IMR-90 (cell line): Measurements from ENCODE around the gene TM4SF18. TPM values are rescaled to one million over a fixed set of nuclear protein-coding genes. Genes with fewer than 3 reads are reported as not detected.

Source experiments
- ATAC-seq: fragments of 200-7000 bp; cut with Tn5 transposase; 2 replicates; pipeline ENCODE4 v1.9.1; 2020; ENCODE audit warnings: low read depth, mild to moderate bottlenecking, moderate library complexity
- BruUV-seq: library from RNA; stranded (reverse); fragments of 400-500 nt; replicated peaks from 2 replicates; lab custom pipeline; 2021; lab: Mats Ljungman, UMichigan
- CTCF ChIA-PET: fragments of 300-600 bp; formaldehyde crosslinking; extraction: SDS; loops from one replicate; lab custom pipeline; 2021; ENCODE audit warnings: antibody characterized with exemption; lab: Yijun Ruan, JAX
- POLR2A ChIA-PET: fragments of 300-600 bp; sonication (Branson Sonifier 250); formaldehyde crosslinking; loops from one replicate; lab custom pipeline; 2022; ENCODE audit warnings: antibody characterized with exemption; ENCODE audit not compliant: unreplicated experiment; lab: Charles Lee
- DNase-seq: peaks from one replicate; pipeline ENCODE4 v3.0.0; 2013
- H2AFZ ChIP-seq: replicated peaks from 2 replicates; pipeline ENCODE3; 2013; ENCODE audit warnings: low read length, mild to moderate bottlenecking; ENCODE audit not compliant: poor library complexity
- H2AK5ac ChIP-seq: 2 replicates; pipeline ENCODE4 v1.6.1; 2013; ENCODE audit warnings: low read depth, low read length, inconsistent platforms
- H2AK9ac ChIP-seq: replicated peaks from 2 replicates; pipeline ENCODE3; 2013; ENCODE audit warnings: mild to moderate bottlenecking, low read depth, low read length, moderate library complexity; ENCODE audit not compliant: poor library complexity
- H2BK120ac ChIP-seq: 2 replicates; pipeline ENCODE4 v1.6.1; 2013; ENCODE audit warnings: low read depth, low read length, inconsistent platforms
- H2BK15ac ChIP-seq: 3 replicates; pipeline ENCODE4 v1.6.1; 2013; ENCODE audit warnings: low read depth, low read length, inconsistent platforms
- H2BK20ac ChIP-seq: 2 replicates; pipeline ENCODE4 v1.6.1; 2013; ENCODE audit warnings: low read depth, mild to moderate bottlenecking, inconsistent platforms, low read length, moderate library complexity
- H2BK5ac ChIP-seq: 2 replicates; pipeline ENCODE4 v1.6.1; 2013; ENCODE audit warnings: mild to moderate bottlenecking, low read depth, low read length, inconsistent platforms; ENCODE audit not compliant: poor library complexity, severe bottlenecking
- H3K14ac ChIP-seq: replicated peaks from 2 replicates; pipeline ENCODE4 v1.6.1; 2013; ENCODE audit warnings: low read depth, low read length, inconsistent platforms
- H3K18ac ChIP-seq: 2 replicates; pipeline ENCODE4 v1.6.1; 2013; ENCODE audit warnings: low read depth, low read length, control low read depth
- H3K23ac ChIP-seq: 2 replicates; pipeline ENCODE4 v1.6.1; 2013; ENCODE audit warnings: low read depth, low read length, inconsistent platforms
- H3K27ac ChIP-seq: 2 replicates; pipeline ENCODE4 v1.5.1; 2013; ENCODE audit warnings: mild to moderate bottlenecking, control low read depth, low read length; ENCODE audit not compliant: insufficient read depth
- H3K27me3 ChIP-seq: 2 replicates; pipeline ENCODE4 v1.6.1; 2013; ENCODE audit warnings: low read length; ENCODE audit not compliant: control insufficient read depth, insufficient read depth
- H3K36me3 ChIP-seq: 2 replicates; pipeline ENCODE4 v1.6.1; 2013; ENCODE audit warnings: low read length, mixed read lengths; ENCODE audit not compliant: control insufficient read depth, insufficient read depth
- H3K4ac ChIP-seq: 2 replicates; pipeline ENCODE4 v1.6.1; 2013; ENCODE audit warnings: low read depth, low read length, inconsistent platforms
- H3K4me1 ChIP-seq: 2 replicates; pipeline ENCODE4 v1.6.1; 2013; ENCODE audit warnings: low read length, mixed read lengths; ENCODE audit not compliant: control insufficient read depth, insufficient read depth
- H3K4me2 ChIP-seq: 2 replicates; pipeline ENCODE4 v1.6.1; 2013; ENCODE audit warnings: low read depth, mild to moderate bottlenecking, control low read depth, low read length, moderate library complexity
- H3K4me3 ChIP-seq: 2 replicates; pipeline ENCODE4 v1.5.1; 2013; ENCODE audit warnings: low read depth, mild to moderate bottlenecking, control low read depth, low read length, moderate library complexity; ENCODE audit not compliant: insufficient read depth
- H3K56ac ChIP-seq: 2 replicates; pipeline ENCODE4 v1.6.1; 2013; ENCODE audit warnings: low read length, inconsistent platforms; ENCODE audit not compliant: insufficient read depth; ENCODE audit errors: extremely low read depth
- H3K79me1 ChIP-seq, 2 experiments: 2 replicates each; pipeline ENCODE4 v1.6.1; 2013; ENCODE audit warnings: low read length in 2 of 2, inconsistent platforms in 1 of 2, low read depth in 1 of 2
- H3K9ac ChIP-seq: 2 replicates; pipeline ENCODE4 v1.6.1; 2013; ENCODE audit warnings: low read depth, low read length, control low read depth
- H3K9me1 ChIP-seq: 2 replicates; pipeline ENCODE4 v1.6.1; 2013; ENCODE audit warnings: low read length, inconsistent platforms; ENCODE audit not compliant: insufficient read depth
- H3K9me3 ChIP-seq: 2 replicates; pipeline ENCODE4 v1.6.1; 2013; ENCODE audit warnings: low read length; ENCODE audit not compliant: control insufficient read depth, insufficient read depth
- H4K20me1 ChIP-seq: 2 replicates; pipeline ENCODE4 v1.6.1; 2013; ENCODE audit warnings: low read length, inconsistent platforms; ENCODE audit not compliant: insufficient read depth
- H4K5ac ChIP-seq: 2 replicates; pipeline ENCODE4 v1.6.1; 2013; ENCODE audit warnings: mild to moderate bottlenecking, low read depth, low read length, control low read depth
- H4K8ac ChIP-seq, 2 experiments: 2 replicates each; pipeline ENCODE4 v1.6.1; 2013; ENCODE audit warnings: low read depth in 2 of 2, low read length in 2 of 2, control low read depth in 1 of 2, inconsistent platforms in 1 of 2
- H4K91ac ChIP-seq: 2 replicates; pipeline ENCODE4 v1.6.1; 2013; ENCODE audit warnings: low read depth, low read length, inconsistent platforms; ENCODE audit not compliant: insufficient read depth
- CHD1 ChIP-seq: IDR thresholded peaks from 2 replicates; pipeline ENCODE4 v1.6.1; 2012; ENCODE audit warnings: low read depth, low read length, improper control_type of control experiment
- FOS ChIP-seq: fragments of 150-350 bp; IDR thresholded peaks from 2 replicates; pipeline ENCODE4 v1.6.1; 2016; ENCODE audit warnings: low read depth, low read length
- MAFK ChIP-seq: IDR thresholded peaks from 2 replicates; pipeline ENCODE4 v1.6.1; 2012; ENCODE audit warnings: low read depth, low read length, improper control_type of control experiment
- MAZ ChIP-seq: IDR thresholded peaks from 2 replicates; pipeline ENCODE4 v1.6.1; 2012; ENCODE audit warnings: low read depth, mild to moderate bottlenecking, low read length, improper control_type of control experiment, moderate library complexity, borderline replicate concordance
- MXI1 ChIP-seq: IDR thresholded peaks from 2 replicates; pipeline ENCODE4 v1.6.1; 2012; ENCODE audit warnings: low read depth, mild to moderate bottlenecking, low read length, moderate library complexity, borderline replicate concordance
- NFE2L2 ChIP-seq: fragments of 150-350 bp; IDR thresholded peaks from 2 replicates; pipeline ENCODE4 v1.6.1; 2016; ENCODE audit warnings: low read depth, mild to moderate bottlenecking, low read length
- RCOR1 ChIP-seq: IDR thresholded peaks from 2 replicates; pipeline ENCODE4 v1.6.1; 2012; ENCODE audit warnings: mild to moderate bottlenecking, low read length, improper control_type of control experiment; ENCODE audit not compliant: insufficient replicate concordance
- RFX5 ChIP-seq: IDR thresholded peaks from 2 replicates; pipeline ENCODE4 v1.8.0; 2012; ENCODE audit warnings: low read depth, mild to moderate bottlenecking, low read length, moderate library complexity
- SMC3 ChIP-seq: fragments of 150-350 bp; IDR thresholded peaks from 2 replicates; pipeline ENCODE4 v1.6.1; 2016; ENCODE audit warnings: low read depth, mild to moderate bottlenecking, antibody characterized with exemption, low read length, moderate library complexity
- WGBS, 2 experiments: methylation state at CpG; one replicate each; pipeline versions ENCODE4 v1.1.5 to v1.1.7; 2013; ENCODE audit warnings: missing lambda C conversion rate in 2 of 2; ENCODE audit not compliant: insufficient read length in 1 of 2; ENCODE audit errors: extremely low coverage in 2 of 2; 5-methylcytosine and 5-hydroxymethylcytosine counted together
- dilution Hi-C: fragments of 300-500 bp; cut with HindIII; formaldehyde crosslinking; loops from one replicate; pipeline ENCODE4 v1.14.3; 2018; ENCODE audit warnings: low sequenced_read_pairs; ENCODE audit not compliant: unreplicated experiment
- in situ Hi-C: fragments of 300-500 bp; cut with MboI; formaldehyde crosslinking; loops from 3 replicates; pipeline ENCODE4 v1.14.3; 2019; ENCODE audit warnings: low sequenced_read_pairs, inconsistent platforms, mixed read lengths
- intact Hi-C: fragments of 100-400 bp; cut with micrococcal nuclease; formaldehyde crosslinking; loops from 2 replicates; pipeline ENCODE4 v1.10.0; 2022
- polyA plus RNA-seq, 3 experiments: library from polyadenylated mRNA; depleted of rRNA; stranded (reverse); fragments of >200 nt; gene quantifications; 2 replicates each; pipeline ENCODE4 v1.2.3, GENCODE V29; 2012; ENCODE audit warnings: low replicate concordance in 1 of 3
- total RNA-seq: library from RNA; depleted of rRNA; stranded (reverse); fragments of >200 nt; gene quantifications from 2 replicates; pipeline ENCODE4 v1.2.3, GENCODE V29; 2012
- TF ChIP-seq, protein P1 (sequence below): fragments of 150-350 bp; IDR thresholded peaks from 2 replicates; pipeline ENCODE4 v1.6.1; 2016; ENCODE audit warnings: low read depth, mild to moderate bottlenecking, low read length, moderate library complexity, borderline replicate concordance

The TM4SF18 gene
- total and polyA plus RNA-seq, 2 of the 4 experiments (the other 2 are of a cell fraction), result under 0.01 TPM; not detected in 1

- Histone ChIP-seq H2BK120ac (peak overlapping the region; percentile 70; the same call in 1 of the 2 replicates), H3K36me3 (no peaks in the 10 kb centered on the region), H3K4me3 (no peak overlapping the region), H3K27me3 (no peaks in the 10 kb centered on the region), H3K18ac (0 out of 2 replicates have a peak overlapping the region, but pooled peaks have one; percentile 3), H2AFZ (peak overlapping the region; percentile 52), H3K9me3 (no peaks in the 10 kb centered on the region), H3K14ac (peak overlapping the region; percentile 37), H2BK20ac (peak overlapping the region; percentile 71), H4K8ac (peak overlapping the region; percentile 12 to 55; a peak in 1 of 4 replicates), H3K9ac (no peak overlapping the region), H2BK15ac (peak overlapping the region; percentile 70; the same call in 2 of the 3 replicates), H3K4ac (peak overlapping the region; percentile 63), H3K4me2 (no peak overlapping the region), H3K27ac (no peak overlapping the region), H3K4me1 (peaks cover 4% of the 10 kb centered on the region; the same call in 1 of the 2 replicates), H4K5ac (peak overlapping the region; percentile 9; the same call in 1 of the 2 replicates), H3K56ac (no peak overlapping the region), H2AK5ac (no peak overlapping the region; the same call in 1 of the 2 replicates), H2AK9ac (no peak overlapping the region), H2BK5ac (no peak overlapping the region), H4K20me1 (no peaks in the 10 kb centered on the region), H3K79me1 (no peaks in the 10 kb centered on the region), H3K23ac (no peak overlapping the region; the same call in 1 of the 2 replicates), H4K91ac (peak overlapping the region; percentile 57; the same call in 1 of the 2 replicates), H3K9me1 (peaks cover 3% of the 10 kb centered on the region; the same call in 1 of the 2 replicates)
- WGBS, 2 experiments, result no CpG with 5 or more reads among the region's 3 CpGs
- TF ChIP-seq NFE2L2 (no peak), MXI1 (no peak), RFX5 (no peak), CHD1 (no peak), SMC3 (no peak), FOS (no peak), RCOR1 (no peak), MAFK (no peak), MAZ (no peak)
- TF ChIP-seq, protein P1, sequence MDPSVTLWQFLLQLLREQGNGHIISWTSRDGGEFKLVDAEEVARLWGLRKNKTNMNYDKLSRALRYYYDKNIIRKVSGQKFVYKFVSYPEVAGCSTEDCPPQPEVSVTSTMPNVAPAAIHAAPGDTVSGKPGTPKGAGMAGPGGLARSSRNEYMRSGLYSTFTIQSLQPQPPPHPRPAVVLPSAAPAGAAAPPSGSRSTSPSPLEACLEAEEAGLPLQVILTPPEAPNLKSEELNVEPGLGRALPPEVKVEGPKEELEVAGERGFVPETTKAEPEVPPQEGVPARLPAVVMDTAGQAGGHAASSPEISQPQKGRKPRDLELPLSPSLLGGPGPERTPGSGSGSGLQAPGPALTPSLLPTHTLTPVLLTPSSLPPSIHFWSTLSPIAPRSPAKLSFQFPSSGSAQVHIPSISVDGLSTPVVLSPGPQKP, result no peak
- BruUV-seq, result no TSS peak
- ChIA-PET CTCF (interaction anchor here (0.6 to 1.5 kb wide), 4 partner anchors 30 to 312 kb away, joined by 3 to 6 read pairs (median 4); partner anchors contain the start of gene TM4SF18), POLR2A (no interaction called here)
- intact Hi-C loops (no loop called here), in situ Hi-C loops (loop anchor here (5.0 kb wide), 2 partner anchors 157 to 317 kb away; no protein-coding TSS in a partner anchor), dilution Hi-C loops (no loop called here)
- DNase-seq (no peak), ATAC-seq (no peak)
Measured at GRCh38 chr3:149274220-149274619, 59.2 kb downstream of the TM4SF18 start.
